Activated CD4-positive, CD25-positive, alpha-beta regulatory T cell treated with anti-CD3 and anti-CD28 coated beads, Interleukin-2, amount 50 U/mL, for 72 hours (primary cell): ENCODE measurements around the gene ZNF148.
"Not testable (repeated sequence)": the region's sequence is repeated elsewhere in the genome, so short reads cannot be mapped to it uniquely, and the experiment has no call there.

Source experiments
- DNase-seq: peaks from one replicate; pipeline ENCODE4 v3.0.0; 2021

The ZNF148 gene

DNA sequence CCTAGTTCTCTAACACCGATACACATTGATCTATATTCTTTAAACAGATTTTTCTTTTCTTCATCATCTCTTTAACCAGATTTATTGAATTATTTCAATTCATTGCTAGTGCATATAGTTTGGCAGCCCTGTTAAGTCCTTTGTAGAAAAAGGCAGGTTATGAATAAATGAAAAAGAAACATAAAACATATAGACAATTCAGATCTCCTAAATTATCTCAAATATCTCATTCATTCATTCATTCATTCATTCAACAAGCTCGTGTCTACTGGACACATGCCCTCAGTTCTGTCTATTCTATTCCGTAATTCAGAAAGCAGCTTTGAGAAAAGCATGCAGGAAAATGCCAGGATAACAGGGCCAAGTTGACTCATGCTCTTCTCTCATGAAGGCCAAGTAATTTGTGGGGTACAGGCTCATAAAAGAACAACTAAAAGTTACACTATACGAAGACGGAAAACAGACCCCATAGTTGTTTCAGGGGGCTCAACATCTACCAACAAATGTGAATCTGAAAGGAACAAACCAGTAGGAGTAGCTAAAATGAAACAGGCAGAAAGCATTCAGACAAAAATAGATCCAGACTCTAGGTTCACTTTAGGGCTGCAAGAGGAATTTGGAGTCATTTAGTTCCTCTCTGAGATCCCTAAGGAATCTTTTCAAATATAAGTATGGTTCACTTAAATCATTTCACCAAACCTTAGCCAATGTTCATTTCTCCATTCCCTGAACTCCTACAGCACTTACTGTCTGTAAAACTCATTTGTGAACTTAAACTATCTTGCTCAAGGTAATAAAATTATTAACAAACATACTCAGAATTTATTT, 7.5 kb downstream of the ZNF148 start:
- no peak for DNase-seq

DNA sequence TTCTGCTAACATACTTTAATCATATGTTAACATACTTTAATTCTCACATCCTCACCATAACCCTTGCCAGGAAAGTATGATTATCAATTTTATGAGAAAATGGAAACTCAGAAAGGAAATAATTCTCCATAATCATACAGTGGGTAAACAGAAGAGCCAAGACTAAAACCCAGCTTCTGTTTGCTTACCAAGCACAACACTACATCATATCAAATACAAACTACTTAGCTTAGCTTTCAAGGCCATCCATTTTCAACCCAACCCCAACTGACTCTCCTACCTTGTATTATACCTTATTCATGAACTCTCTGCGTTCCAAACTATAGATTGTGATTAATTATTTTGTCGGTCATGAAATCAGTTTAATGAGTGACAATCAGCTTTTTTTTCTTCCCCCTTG, 9.0 kb downstream of the ZNF148 start:
- DNase-seq = no peak

DNA sequence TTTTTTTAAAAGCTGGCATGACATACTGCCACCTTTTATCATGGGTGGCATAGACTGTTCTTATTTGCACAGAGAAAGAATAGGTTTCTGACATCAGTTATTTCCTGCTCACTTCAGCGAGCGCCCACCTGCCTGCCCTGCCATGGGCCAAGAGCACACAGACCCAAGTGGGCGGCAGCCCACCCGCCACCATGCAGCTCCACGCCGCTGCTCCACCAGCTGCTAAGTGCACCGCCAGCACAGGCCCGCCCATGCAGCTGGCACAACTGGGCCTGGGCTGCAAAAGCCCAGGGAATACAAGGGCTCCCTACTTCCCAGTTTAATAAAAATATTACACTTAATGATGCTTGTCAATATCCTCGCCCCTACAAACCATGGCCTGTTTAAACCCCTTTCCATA, 15.4 kb downstream of the ZNF148 start:
- no peak for DNase-seq

DNA sequence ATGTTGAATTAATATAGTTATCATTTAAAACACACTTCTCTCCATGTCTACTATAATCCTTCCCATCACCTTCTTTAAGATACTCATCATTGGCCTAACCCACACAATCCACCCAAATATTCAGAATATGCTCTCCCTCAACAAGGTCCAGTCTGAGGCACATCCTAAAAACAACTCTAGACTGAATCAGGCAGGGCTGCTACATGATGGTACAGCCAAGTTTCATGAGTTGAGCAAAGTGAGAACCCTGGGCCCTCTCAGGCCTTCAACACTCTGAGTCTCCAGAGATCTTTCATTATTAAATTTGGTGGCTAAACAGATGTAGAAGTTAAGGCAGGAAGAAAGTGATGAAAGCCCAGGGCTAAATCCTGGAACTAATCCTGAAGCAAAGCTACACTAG, 16.2 kb downstream of the ZNF148 start:
- no peak for DNase-seq

DNA sequence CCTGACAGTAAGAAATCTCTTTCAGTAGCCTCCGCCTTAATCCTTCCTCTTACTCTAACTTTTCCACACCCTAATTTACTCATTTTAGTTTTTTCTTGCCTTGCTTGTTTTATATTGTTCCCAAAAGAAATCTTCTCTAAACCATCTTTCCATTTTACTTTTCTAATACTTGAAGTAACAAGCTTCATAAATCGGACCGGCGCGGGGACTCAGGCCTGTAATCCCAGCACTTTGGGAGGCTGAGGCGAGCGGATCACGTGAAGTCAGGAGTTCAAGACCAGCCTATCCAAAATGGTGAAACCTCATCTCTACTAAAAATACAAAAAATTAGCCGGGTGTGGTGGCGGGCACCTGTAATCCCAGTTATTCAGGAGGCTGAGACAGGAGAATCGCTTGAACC, 17.3 kb downstream of the ZNF148 start:
- no peak for DNase-seq

DNA sequence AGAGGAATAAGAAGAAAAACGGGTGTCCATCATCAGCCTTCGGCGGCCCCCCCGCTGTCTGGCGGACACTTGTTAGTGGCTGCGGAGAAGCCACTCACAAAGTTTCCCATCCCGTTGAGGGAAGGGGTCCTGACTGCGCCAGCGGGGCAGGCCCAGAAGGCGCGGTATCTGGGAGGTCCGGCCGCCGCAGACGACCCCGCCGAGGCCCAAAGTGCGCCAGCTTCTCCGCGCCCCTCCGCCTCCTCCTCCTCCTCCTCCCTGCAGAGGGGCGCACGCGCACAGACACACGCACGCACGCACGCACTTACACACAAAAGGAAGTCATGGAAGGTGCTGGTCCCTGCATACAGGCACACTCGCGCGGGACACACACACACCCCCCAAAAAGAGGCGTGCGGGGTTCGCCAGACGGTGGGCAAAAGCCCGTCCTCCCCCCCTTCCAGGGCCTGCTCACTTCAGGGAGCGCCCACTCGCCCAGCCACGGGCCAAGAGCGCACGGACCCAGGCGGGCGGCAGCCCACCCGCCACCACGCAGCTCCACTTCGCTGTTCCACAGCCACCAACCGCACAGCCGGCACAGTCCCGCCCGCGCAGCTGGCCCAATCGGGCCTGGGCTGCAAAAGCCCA, 18.0 kb downstream of the ZNF148 start:
- peak; percentile 58 for DNase-seq

DNA sequence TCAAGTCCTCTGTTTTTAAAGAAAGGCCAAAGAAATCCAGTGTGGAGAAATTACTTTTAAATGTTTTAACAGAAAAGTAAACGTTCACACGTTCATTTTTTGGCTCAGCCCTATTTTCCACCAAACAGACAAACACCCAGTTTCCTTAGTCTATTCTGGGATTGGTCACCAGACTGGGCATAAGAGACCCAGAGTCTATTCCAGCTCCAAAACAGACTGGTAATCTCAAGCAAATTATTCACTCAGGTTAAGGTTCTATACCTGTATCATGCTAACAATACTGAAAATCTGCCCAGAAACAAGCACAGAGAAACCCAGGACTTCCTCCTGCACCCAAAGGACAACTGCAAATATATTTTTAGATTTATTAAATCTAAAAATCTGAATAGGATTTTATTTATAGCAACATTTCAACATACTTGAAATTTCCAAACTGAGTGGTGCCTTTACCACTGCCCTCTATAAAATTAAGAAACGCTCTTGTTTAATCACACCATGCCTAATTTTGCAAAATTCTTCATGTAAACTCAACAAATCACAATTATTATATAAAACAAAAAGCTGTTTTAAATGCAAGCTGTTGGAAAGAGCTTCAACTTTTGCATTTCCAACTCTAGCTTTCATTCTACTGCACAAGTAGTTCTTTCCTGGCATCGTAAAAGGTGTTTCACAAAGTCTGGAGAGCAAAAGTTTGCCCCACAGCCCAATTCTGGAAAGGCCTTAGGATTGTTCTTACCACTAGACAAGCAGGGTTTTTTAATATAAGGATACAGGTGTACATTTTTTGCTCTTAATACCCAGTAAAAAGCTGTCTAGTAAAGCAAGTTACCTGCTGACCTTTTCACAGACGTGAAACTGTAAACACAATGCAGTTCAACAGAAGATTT, 18.7 kb downstream of the ZNF148 start:
- DNase-seq = no peak

DNA sequence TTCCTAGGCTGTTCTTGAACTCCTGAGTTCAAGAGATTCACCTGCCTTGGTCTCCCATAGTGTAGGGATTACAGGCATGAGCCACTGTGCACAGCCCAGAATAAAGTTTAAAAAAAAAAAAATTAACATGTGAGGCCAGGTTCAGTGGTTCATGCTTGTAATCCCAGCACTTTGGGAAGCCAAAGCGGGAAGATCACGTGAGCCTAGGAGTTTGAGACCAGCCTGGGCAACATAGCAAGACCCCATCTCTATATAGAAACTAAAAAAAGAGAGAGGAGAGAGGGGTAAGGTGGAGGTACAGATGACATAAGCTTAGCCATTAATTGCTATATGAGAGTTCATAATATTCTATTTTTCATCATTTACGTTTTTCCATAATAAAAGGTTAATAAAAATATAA, 21.5 kb downstream of the ZNF148 start:
- DNase-seq = no peak

DNA sequence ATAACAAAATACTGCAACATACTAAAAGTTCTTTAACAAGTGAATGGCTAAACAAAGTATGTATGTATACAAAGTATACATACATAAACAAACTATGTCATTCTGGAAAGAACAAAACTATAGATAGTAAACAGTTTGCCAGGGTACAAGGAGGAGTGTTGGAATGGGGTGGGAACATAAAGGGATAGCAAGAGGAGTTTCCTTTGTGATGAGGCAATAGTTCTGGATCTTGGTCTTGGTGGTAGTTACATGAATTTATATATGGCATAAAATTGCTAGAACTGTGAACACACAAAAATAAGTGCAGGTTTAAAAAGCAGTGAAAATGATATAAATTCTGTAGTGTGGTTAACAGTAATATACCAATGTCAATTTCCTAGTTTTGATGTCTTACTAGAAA, 22.0 kb downstream of the ZNF148 start:
- no peak for DNase-seq

DNA sequence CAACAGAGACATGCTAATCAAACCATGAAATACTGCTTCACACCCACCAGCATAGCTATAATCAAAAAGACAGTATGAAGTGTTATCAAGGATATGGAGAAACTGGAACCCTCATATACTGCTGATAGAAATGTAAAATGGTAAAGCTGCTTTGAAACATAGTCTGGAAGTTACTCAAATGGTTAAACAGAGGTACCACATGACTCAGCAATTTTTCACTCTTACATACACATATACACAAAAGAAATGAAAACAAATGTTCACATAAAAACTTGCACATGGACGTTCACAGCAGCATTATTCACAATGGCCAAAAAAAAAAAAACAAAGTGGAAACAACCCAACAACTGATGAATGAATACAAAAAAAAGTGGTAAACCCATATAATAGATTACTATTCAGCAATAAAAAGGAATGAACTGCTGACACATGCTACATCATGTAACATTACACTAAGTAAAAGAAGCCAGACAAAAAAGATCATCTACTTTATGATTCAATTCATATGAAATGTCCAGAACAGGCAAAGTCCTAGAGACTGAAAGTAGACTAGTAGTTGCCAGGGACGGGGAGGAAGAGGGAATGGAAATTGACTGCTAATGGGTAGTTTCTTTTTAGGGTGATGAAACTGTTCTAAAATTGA, 23.2 kb downstream of the ZNF148 start:
- no peak for DNase-seq

DNA sequence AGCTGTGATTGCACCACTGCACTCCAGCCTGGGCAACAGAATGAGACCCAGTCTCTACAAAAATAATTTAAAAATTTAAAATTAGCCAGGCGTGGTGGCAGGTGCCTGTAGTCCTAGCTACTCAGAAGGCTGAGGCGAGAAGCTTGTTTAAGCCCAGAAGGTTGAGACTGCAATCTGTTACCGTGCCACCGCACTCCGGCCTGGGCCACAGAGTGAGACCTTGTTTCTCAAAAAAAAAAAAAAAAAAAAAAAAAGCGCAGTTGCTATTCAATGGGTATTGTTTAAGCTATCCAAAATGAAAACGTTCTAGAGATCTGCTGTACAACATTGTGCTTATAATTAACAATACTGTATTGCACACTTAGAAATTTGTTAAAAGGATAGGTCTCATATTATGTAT, 24.0 kb downstream of the ZNF148 start:
- no peak for DNase-seq

DNA sequence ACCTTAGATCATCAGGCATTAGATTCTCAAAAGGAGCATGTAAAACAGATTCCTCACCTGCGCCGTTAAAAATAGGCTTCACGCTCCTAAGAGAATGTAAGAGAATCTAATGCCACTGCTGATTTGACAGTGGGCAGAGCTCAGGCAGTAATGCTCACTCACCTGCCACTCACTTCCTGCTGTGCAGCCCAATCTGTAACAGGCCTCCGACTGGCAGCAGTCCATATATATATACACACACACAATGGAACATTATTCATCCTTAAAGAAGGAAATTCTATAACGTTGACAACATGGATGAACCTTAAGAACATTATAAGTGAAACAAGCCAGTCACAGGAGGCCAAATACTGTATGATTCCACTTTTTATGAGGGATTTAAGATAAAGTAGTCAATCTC, 24.5 kb downstream of the ZNF148 start:
- DNase-seq = no peak

DNA sequence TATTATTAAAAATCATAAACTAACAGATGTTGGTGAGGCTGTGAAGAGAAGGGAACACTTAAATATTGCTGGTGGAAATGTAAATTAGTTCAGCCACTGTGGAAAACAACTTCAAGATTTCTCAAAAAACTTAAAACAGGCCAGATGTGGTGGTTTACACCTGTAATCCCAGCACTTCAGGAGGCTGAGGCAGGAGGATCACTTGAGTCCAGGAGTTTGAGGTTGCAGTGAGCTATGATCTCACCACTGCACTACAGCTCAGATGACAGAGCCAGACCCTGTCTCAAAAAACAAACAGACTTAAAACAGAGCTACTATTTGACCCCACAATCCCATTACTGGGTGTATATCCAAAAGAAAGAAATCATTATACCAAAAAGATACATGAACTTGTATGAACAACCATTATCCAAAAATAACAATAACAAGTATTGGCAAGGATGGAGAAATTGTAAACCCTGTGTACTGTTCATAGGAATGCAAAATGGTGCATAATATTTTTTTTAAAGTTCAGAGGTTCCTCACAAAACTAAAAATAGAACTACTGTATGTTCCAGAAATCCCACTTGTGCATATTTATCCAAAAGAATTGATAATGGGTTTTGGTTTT, 25.5 kb downstream of the ZNF148 start:
- DNase-seq = no peak

DNA sequence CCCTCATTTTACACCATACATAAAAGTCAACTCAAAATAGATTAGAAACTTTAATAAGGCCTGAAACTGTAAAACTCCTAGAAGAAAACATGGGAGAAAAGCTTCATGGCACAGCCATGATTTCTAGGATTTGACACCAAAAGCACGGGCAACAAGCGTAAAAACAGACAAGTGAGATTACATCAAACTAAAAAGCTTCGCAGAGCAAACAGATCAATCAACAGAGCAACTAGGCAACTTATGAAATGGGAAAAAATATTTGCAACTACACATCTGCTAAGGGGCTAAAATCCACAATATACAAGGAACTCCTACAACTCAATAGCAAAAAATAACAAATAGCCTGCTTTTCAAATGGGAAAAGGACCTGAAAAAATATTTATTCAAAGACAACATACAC, 26.1 kb downstream of the ZNF148 start:
- DNase-seq = no peak

DNA sequence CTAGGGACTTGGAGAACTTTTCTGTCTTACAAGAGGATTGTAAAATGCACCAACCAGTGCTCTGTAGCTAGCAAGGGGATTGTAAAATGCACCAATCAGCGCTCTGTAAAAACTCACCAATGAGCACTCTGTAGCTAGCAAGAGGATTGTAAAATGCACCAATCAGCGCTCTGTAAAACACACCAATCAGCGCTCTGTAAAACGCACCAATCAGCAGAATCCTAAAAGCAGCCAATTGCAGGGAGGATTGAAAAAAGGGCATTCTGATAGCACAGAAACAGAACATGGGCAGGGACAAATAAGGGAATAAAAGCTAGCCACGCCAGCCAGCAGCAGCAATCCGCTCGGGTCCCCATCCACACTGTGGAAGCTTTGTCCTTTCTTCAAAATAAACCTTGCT, 31.8 kb downstream of the ZNF148 start:
- DNase-seq = not testable (repeated sequence)

DNA sequence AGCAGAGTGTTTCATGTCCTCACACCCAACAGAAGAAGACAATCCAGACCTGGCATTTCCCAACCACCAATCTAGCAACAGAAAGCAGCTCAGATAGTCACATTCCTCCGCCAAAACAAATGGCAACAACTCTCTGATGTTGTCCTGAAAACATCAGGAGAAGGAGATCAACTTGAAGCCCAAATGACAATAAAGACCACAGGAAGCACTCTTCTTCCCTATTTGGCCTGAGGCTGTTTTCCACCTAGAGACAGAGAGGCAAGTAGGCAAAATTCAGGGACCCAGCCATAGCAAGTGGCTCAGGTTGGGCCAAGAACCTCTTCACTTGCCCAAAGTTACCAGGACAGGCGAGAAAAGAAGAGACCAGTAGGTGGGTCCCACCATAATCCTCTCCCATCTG, 35.0 kb downstream of the ZNF148 start:
- DNase-seq = no peak

DNA sequence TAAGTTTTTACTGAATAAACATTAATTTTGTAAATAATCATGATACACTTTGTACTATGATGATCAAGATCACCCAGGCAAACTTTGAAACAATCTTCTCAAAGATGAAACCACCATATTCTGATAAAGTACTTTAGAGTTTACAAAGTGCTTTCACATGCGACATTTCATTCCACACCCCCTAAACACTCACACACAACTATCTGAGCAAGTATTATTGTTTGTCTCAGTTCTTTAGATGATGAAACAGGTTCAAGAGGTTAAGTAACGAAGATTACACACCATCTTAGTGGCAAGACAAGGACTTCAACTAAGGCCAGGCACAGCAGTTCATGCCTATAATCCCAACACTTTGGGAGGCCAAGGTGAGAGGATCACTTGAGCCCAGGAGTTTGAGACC, 37.6 kb downstream of the ZNF148 start:
- no peak for DNase-seq

DNA sequence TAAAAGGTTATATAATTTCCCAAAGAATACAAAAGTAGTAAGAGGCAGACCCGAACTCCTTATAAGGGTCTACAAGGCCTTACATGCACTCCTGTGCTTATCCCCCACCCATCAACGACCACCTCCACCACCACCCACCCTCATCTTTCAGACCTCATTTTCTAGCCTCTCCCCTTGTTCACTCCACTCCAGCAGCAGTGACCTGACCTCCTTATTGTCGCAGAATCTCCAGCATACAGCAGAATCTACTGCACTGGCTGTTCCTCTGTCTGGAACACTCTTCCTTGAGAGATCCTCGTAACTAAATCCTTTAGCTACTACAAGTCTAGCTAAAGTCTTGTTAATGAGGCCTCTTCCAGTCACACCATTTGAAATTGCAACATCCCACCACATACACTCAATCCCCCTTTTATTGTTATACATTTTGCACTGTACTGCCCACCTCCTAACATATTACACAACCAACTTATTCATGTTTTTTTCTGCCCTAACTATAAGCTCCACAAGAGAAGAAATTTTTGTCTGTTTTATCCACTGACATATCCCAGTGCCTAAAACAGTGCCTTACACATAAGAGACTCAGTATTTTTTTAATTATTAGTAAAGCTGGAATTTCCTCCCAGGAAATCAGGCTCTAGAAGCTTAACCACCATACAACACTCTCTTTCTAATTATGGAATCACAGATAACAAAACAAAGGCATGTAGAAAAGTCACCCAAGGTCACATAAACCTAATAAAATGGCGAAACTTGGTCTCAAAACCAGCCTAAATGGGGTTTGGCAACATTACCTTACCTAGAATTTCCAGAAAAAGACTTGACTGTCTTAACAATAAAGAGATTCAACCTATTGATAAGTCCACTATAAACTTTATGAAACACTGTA, 40.2 kb downstream of the ZNF148 start:
- DNase-seq = no peak

DNA sequence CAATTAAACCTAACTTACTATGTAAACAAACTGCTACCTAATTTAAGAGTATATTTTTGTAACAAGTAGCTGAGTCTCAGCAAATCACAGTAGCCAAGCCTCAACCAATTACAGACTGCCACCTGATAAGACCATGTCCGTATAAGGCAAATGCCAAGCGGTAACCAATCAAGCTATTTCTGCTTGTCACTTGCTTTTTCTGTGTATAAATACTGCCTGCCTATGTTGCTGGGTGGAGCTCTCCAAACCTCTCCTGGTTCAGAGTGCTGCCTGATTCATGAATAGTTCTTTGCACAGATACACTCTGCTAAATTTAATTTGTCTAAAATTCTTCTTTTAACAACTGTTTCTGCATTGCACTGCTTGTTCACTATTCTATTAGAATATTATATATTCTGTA, 42.6 kb downstream of the ZNF148 start:
- DNase-seq = no peak

DNA sequence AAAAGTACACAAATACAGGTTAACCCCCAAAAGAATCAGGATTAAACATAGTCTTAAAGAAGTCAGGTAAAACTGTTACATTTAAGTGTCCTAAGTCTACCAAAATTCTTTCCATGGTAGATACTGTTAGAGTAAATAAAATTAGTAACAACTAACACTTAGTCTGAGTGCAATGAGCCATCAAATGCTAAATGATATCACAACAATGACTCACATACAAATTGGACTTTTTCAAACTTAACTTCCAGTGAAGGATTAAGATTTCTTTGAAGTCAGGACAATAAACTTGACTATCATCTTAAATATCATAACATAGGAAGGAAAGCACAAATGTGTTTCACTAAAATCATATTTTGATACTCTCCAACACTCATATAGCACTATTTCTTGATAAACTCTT, 43.9 kb downstream of the ZNF148 start:
- DNase-seq = no peak

DNA sequence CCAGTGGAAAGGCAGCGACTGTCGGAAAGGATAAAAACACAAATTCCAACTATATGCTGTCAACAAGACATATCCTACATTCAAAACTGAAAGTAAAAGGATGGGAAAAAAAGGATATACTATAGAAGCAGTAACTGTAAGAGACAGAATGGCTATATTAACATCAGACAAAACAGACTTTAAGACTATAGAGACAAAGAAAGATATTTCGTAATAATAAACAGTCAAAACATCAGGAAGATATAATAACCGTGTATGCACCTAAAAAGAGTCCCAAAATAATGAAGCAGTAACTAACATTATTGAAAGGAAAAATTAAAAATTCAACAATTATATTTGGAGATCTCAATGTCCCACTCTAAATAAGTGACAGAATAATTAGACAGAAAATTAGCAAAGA, 48.2 kb downstream of the ZNF148 start:
- DNase-seq = no peak

DNA sequence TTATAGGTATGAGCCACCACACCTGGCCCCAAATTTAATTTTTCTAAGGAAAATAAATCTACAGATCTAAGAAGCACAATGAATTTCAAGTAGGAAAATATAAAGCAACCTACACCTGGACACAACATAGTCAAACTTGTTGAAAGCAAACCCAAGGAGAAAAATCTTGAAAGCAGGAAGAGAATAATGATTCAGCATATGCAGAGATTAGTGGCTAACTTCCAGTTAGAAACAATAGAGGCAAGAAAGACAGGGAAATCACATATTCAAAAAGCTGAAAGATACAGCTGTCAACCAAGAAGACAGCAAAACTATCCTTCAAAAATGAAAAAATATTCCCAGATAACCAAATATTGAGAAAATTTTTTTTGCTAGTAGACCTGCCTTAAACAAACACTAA, 49.4 kb downstream of the ZNF148 start:
- DNase-seq = no peak
